Measurements from ENCODE around the gene BRSK1.

Gene BRSK1

DNA sequence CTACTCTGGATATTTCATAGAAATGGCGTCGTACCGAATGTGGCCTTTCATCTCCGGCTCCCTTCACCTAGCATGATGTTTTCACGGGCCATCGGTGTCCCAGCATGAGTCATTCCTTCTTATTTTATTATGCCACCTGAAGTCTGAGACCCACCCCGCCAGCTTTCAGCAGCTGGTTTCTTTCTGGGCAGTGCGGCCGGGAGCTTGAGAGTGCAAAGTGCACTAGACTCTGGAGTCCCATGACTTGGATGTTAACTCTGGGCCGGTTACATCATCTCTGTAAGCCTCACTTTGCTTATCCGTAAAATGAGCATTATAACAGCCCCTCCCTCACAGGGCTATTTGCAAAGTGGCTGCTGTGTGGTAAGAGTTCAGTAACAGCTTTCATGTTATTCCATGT, 50.1 kb downstream of the BRSK1 start:
- CTCF ChIA-PET, result no interaction called here

DNA sequence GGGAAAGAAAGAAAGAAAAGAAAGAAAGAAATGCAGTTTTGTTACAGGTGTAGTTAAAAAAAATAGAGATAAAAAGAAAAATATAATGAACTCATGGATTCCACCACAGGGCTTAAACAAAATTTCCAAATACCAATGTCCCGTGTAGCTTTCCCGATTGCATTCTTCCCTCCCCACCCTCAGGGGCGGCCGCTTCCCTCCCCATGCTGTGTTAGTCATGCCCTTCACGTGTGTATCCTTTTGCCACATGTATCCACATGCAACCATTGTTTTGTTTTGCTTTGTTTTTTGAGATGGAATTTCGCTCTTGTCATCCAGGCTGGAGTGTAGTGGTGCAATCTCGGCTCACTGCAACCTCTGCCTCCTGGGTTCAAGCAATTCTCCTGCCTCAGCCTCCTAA, 52.3 kb downstream of the BRSK1 start:
- Mint-ChIP-seq H3K4me3 (no peak overlapping the region), H3K4me1 (peaks cover 21% of the 10 kb centered on the region), H3K27ac (no peak overlapping the region), H3K36me3 (peaks cover 1% of the 10 kb centered on the region), H3K9me3 (no peaks in the 10 kb centered on the region), H3K27me3 (peaks cover 38% of the 10 kb centered on the region)
- no peak for DNase-seq
- CTCF ChIA-PET, result interaction anchor here (2.5 kb wide), 1 partner anchor 34 kb away, joined by 12 read pairs; no protein-coding TSS in a partner anchor

More for the DNA sequence above, 50.1 kb downstream of the BRSK1 start:
- Mint-ChIP-seq H3K4me3 (no peak overlapping the region), H3K27ac (no peak overlapping the region), H3K27me3 (peaks cover 42% of the 10 kb centered on the region), H3K9me3 (no peaks in the 10 kb centered on the region), H3K36me3 (no peaks in the 10 kb centered on the region), H3K4me1 (peaks cover 7% of the 10 kb centered on the region)
- DNase-seq, result no peak

GRCh38 chr19:55339105-55339888, 55.5 kb downstream of the BRSK1 start, which contains the start of gene KMT5C:
KMT5C (plus strand) TSS chr19:55339876; CDS start chr19:55341937, 2,061 bp downstream.
- CTCF ChIA-PET, result interaction anchor here (0.6 to 1.8 kb wide), 9 partner anchors 36 to 199 kb away, joined by 3 to 12 read pairs (median 4); partner anchors contain the start of genes PPP6R1 and TMEM238
- Mint-ChIP-seq H3K4me3 (peak within 1 kb of the TSS; percentile 90), H3K27me3 (peaks cover 21% of the 10 kb centered on the region), H3K36me3 (peaks cover 16% of the 10 kb centered on the region), H3K27ac (peak within 1 kb of the TSS; percentile 94), H3K4me1 (peaks cover 27% of the 10 kb centered on the region), H3K9me3 (no peaks in the 10 kb centered on the region)
- peak; percentile 100 for DNase-seq

- no peak for DNase-seq
- peak overlapping the region; percentile 94 for H3K27ac Mint-ChIP-seq
- CTCF ChIA-PET, result interaction anchor here (1.0 to 1.8 kb wide), 6 partner anchors 38 to 199 kb away, joined by 3 to 12 read pairs (median 4); partner anchors contain the start of genes PPP6R1 and TMEM238
- H3K27me3 Mint-ChIP-seq, result peaks cover 19% of the 10 kb centered on the region
- H3K36me3 Mint-ChIP-seq, result peaks cover 18% of the 10 kb centered on the region
- no peaks in the 10 kb centered on the region for H3K9me3 Mint-ChIP-seq
- H3K4me3 Mint-ChIP-seq, result peak overlapping the region; percentile 90
- H3K4me1 Mint-ChIP-seq, result peaks cover 27% of the 10 kb centered on the region
Observed at GRCh38 chr19:55339889-55340783, 56.3 kb downstream of the BRSK1 start.

- peaks cover 13% of the 10 kb centered on the region for H3K27me3 Mint-ChIP-seq
- peaks cover 27% of the 10 kb centered on the region for H3K4me1 Mint-ChIP-seq
- peak overlapping the region; percentile 92 for H3K27ac Mint-ChIP-seq
- peaks cover 23% of the 10 kb centered on the region for H3K36me3 Mint-ChIP-seq
- CTCF ChIA-PET, result no interaction called here
- no peaks in the 10 kb centered on the region for H3K9me3 Mint-ChIP-seq
- peak; percentile 52 for DNase-seq
- peak overlapping the region; percentile 90 for H3K4me3 Mint-ChIP-seq
Observed at GRCh38 chr19:55340784-55341147, 57.0 kb downstream of the BRSK1 start.

GRCh38 chr19:55341171-55341588, 57.4 kb downstream of the BRSK1 start:
- no peaks in the 10 kb centered on the region for H3K9me3 Mint-ChIP-seq
- H3K4me1 Mint-ChIP-seq, result peaks cover 27% of the 10 kb centered on the region
- peak; percentile 82 for DNase-seq
- H3K27me3 Mint-ChIP-seq, result peaks cover 8% of the 10 kb centered on the region
- CTCF ChIA-PET, result no interaction called here
- peak overlapping the region; percentile 90 for H3K4me3 Mint-ChIP-seq
- peak overlapping the region; percentile 92 for H3K27ac Mint-ChIP-seq
- peaks cover 23% of the 10 kb centered on the region for H3K36me3 Mint-ChIP-seq

GRCh38 chr19:55341595-55342531, 58.1 kb downstream of the BRSK1 start:
- H3K27ac Mint-ChIP-seq, result peak overlapping the region; percentile 40
- no peaks in the 10 kb centered on the region for H3K9me3 Mint-ChIP-seq
- H3K36me3 Mint-ChIP-seq, result peaks cover 23% of the 10 kb centered on the region
- H3K27me3 Mint-ChIP-seq, result peaks cover 5% of the 10 kb centered on the region
- CTCF ChIA-PET, result no interaction called here
- DNase-seq, result no peak
- H3K4me3 Mint-ChIP-seq, result peak overlapping the region; percentile 90
- H3K4me1 Mint-ChIP-seq, result peaks cover 27% of the 10 kb centered on the region

- no peaks in the 10 kb centered on the region for H3K9me3 Mint-ChIP-seq
Observed at GRCh38 chr19:55344444-55344843, 60.6 kb downstream of the BRSK1 start.

GRCh38 chr19:55345101-55345817, 61.5 kb downstream of the BRSK1 start:
- Mint-ChIP-seq H3K27me3 (no peaks in the 10 kb centered on the region), H3K9me3 (no peaks in the 10 kb centered on the region), H3K27ac (no peak overlapping the region), H3K4me3 (peak overlapping the region; percentile 23), H3K4me1 (peaks cover 12% of the 10 kb centered on the region), H3K36me3 (peaks cover 24% of the 10 kb centered on the region)
- DNase-seq, result no peak
- CTCF ChIA-PET, result no interaction called here

More at GRCh38 chr19:55344444-55344843, 60.6 kb downstream of the BRSK1 start:
- Mint-ChIP-seq H3K36me3 (peaks cover 25% of the 10 kb centered on the region), H3K27ac (no peak overlapping the region), H3K27me3 (no peaks in the 10 kb centered on the region), H3K4me1 (peaks cover 18% of the 10 kb centered on the region), H3K4me3 (no peak overlapping the region)
- CTCF ChIA-PET, result no interaction called here
- no peak for DNase-seq

DNA sequence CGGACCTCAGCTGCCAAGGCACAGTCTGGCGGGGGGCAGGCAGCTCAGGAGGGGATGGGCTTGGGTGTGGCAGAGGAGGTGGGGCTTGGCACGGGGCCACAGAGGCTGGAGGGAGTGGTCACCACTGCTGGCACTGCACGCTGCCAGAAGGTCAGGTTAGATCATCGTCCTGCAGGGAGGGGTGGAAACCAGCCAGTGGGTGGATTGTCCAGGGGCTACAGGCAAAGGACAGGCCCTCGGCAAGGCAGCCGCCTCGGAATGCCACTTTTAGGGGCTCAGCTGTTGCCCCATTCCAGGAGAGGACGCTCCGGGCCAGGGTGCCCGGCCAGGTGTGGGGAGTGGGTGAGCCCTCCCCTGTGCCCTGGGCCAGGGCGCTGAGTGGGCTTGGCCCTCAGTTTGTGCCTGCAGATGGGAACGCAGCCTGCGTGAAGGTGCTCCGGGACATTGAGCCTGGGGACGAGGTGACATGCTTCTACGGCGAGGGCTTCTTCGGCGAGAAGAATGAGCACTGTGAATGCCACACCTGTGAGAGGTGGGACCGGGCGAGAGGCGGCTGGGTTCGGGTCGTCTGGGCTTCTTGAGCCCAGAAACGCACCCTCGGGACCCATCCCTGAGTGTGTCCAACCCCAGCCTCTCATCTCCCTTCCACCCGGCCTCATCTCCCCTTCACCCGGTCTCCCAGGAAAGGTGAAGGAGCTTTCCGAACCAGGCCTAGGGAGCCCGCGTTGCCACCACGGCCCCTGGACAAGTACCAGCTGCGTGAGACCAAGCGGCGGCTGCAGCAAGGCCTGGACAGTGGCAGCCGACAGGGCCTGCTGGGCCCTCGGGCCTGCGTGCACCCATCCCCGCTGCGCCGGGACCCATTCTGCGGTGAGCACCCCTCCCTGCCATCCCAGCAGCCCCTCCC, 62.3 kb downstream of the BRSK1 start:
- Mint-ChIP-seq H3K36me3 (peaks cover 24% of the 10 kb centered on the region), H3K9me3 (no peaks in the 10 kb centered on the region), H3K27me3 (peaks cover 8% of the 10 kb centered on the region), H3K4me1 (peaks cover 8% of the 10 kb centered on the region), H3K4me3 (no peak overlapping the region), H3K27ac (no peak overlapping the region)
- no peak for DNase-seq
- CTCF ChIA-PET, result no interaction called here

- DNase-seq, result no peak
- CTCF ChIA-PET, result no interaction called here
- no peak overlapping the region for H3K27ac Mint-ChIP-seq
- H3K9me3 Mint-ChIP-seq, result no peaks in the 10 kb centered on the region
- H3K36me3 Mint-ChIP-seq, result peaks cover 21% of the 10 kb centered on the region
- H3K27me3 Mint-ChIP-seq, result peaks cover 16% of the 10 kb centered on the region
- no peak overlapping the region for H3K4me3 Mint-ChIP-seq
- peaks cover 11% of the 10 kb centered on the region for H3K4me1 Mint-ChIP-seq
Observed at GRCh38 chr19:55346725-55347441, 63.1 kb downstream of the BRSK1 start.

Measured in activated naive CD4-positive, alpha-beta T cell treated with anti-CD3 and anti-CD28 coated beads, Interleukin-2, amount 10 ng/mL, durations not matched to agents 7 days and 5 days (primary cell).